Measurements from ENCODE around the gene AGAP2. TPM values are rescaled to one million over a fixed set of nuclear protein-coding genes. Genes with fewer than 3 reads are reported as not detected.

Gene AGAP2
- total RNA-seq, 1 experiment from 2014 or later, result 2.0 TPM

DNA sequence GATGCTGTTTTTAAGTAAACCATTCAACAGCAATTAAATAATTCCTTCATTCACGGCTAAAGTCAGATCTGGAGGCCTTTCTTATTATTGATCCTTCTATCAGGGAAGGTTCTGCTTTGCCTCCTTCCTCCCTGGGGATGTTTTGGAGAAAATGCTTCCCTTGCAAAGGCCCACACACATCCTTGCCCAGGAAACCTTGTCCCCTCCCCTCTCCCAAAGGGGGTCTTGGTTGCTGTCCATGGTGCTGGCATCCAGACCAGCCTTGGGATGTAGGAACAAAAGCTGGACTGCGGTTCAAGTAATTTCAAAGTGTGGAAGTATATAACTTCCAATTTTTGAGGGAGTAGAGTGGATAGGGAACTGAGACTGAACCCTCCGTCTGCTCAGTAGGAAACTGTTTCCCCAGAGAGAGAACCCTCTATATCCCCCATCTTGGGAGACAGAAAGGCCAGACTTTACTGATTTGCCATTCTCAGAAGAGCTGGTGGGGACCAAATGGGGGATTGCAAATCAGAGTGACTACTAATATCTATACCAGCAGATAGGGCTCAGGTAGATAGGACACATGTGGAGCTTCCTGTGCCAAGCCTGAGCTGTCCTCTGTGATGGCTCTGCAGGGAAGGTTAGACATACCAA is 21.9 kb upstream of the AGAP2 start (continued):
- TF ChIP-seq STAT6 (CRISPR knock-in tag; conservative IDR thresholded peaks at IDR 0.05; ENCODE audit: low read depth) (no peak), USF2 (CRISPR knock-in tag; IDR thresholded peaks at IDR 0.05) (no peak), ZNF232 (CRISPR knock-in tag; IDR thresholded peaks at IDR 0.05) (no peak), CDX4 (CRISPR knock-in tag; IDR thresholded peaks at IDR 0.05; ENCODE audit: borderline replicate concordance) (no peak), TP53 (CRISPR knock-in tag; IDR thresholded peaks at IDR 0.05) (no peak), TEAD1 (CRISPR knock-in tag; IDR thresholded peaks at IDR 0.05) (peak; percentile 54; the same call in 1 of the 2 replicates), TEAD4 (CRISPR knock-in tag; IDR thresholded peaks at IDR 0.05) (peak; percentile 64; the same call in 1 of the 2 replicates), RORB (CRISPR knock-in tag; IDR thresholded peaks at IDR 0.05) (no peak), GTF2I (CRISPR knock-in tag; conservative IDR thresholded peaks at IDR 0.05) (no peak), JUN (CRISPR knock-in tag; IDR thresholded peaks at IDR 0.05) (no peak), PRDM15 (CRISPR knock-in tag; IDR thresholded peaks at IDR 0.05) (no peak), PRRX2 (CRISPR knock-in tag; IDR thresholded peaks at IDR 0.05) (no peak), SP1 (CRISPR knock-in tag; conservative IDR thresholded peaks at IDR 0.05) (no peak), ARID4B (CRISPR knock-in tag; IDR thresholded peaks at IDR 0.05; ENCODE audit: borderline replicate concordance) (no peak), ZNF396 (CRISPR knock-in tag; IDR thresholded peaks at IDR 0.05; ENCODE audit: borderline replicate concordance) (no peak), ZNF281 (CRISPR knock-in tag; IDR thresholded peaks at IDR 0.05) (no peak), ZNF219 (CRISPR knock-in tag; IDR thresholded peaks at IDR 0.05; ENCODE audit: borderline replicate concordance) (no peak)
- TF ChIP-seq, protein P1, sequence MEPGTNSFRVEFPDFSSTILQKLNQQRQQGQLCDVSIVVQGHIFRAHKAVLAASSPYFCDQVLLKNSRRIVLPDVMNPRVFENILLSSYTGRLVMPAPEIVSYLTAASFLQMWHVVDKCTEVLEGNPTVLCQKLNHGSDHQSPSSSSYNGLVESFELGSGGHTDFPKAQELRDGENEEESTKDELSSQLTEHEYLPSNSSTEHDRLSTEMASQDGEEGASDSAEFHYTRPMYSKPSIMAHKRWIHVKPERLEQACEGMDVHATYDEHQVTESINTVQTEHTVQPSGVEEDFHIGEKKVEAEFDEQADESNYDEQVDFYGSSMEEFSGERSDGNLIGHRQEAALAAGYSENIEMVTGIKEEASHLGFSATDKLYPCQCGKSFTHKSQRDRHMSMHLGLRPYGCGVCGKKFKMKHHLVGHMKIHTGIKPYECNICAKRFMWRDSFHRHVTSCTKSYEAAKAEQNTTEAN (CRISPR knock-in tag; IDR thresholded peaks at IDR 0.05), result no peak
- TF ChIP-seq, protein P2, sequence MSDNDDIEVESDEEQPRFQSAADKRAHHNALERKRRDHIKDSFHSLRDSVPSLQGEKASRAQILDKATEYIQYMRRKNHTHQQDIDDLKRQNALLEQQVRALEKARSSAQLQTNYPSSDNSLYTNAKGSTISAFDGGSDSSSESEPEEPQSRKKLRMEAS (CRISPR knock-in tag; IDR thresholded peaks at IDR 0.05), result no peak
- TF ChIP-seq, protein P3, sequence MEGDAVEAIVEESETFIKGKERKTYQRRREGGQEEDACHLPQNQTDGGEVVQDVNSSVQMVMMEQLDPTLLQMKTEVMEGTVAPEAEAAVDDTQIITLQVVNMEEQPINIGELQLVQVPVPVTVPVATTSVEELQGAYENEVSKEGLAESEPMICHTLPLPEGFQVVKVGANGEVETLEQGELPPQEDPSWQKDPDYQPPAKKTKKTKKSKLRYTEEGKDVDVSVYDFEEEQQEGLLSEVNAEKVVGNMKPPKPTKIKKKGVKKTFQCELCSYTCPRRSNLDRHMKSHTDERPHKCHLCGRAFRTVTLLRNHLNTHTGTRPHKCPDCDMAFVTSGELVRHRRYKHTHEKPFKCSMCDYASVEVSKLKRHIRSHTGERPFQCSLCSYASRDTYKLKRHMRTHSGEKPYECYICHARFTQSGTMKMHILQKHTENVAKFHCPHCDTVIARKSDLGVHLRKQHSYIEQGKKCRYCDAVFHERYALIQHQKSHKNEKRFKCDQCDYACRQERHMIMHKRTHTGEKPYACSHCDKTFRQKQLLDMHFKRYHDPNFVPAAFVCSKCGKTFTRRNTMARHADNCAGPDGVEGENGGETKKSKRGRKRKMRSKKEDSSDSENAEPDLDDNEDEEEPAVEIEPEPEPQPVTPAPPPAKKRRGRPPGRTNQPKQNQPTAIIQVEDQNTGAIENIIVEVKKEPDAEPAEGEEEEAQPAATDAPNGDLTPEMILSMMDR (IDR thresholded peaks at IDR 0.05), result no peak
